ENCODE results near the gene ZFP92.

ZFP92 gene

DNA sequence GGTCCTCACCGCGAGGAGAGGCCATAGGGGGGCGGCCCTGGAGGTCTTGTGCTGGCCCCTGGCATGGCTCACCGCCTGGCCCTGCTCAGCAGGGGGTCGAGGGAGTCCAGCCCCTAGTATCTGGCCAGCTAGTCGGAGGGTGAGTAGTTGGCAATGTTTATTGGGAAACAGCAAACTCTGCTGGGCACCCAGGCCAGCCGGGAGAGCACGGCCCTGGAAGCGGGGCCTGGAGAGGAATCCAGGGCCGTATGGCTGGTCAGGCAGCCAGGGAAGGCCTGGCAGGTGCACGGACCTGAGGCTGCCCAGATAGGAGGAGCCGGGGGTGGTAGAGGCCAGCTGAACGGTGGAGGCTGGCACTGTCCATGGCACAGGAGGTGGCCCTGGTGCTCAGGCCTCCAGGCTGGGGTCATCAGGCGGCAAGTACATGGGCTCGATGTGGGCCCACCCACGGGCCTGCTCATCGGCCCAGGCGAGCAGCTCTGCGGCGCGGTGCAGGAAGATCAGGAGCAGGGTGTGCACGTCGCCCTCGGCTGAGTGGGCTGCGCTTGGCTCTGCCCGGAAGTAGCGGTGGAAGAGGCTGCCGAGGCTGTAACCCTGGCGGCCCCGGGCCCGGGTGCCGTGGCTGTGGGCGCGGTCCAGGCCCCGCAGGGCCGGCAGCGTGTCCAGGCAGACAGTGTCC lies 33.2 kb downstream of the ZFP92 start:
- DNase-seq (ENCODE audit: insufficient read length), result no peak
- TF ChIP-seq POLR2A (IDR thresholded peaks at IDR 0.05; ENCODE audit: low read depth, low read length), result no peak
- no peak for FAIRE-seq

- no peak for DNase-seq (ENCODE audit: insufficient read length)
- FAIRE-seq, result no peak
- TF ChIP-seq POLR2A (IDR thresholded peaks at IDR 0.05; ENCODE audit: low read depth, low read length) (no peak), TAF1 (IDR thresholded peaks at IDR 0.05; ENCODE audit: borderline replicate concordance, low read depth, low read length) (no peak), POLR2AphosphoS5 (IDR thresholded peaks at IDR 0.05; ENCODE audit: low read depth, low read length) (no peak)
These were observed 34.0 kb downstream of the ZFP92 start for GRCh38 chrX:153445106-153445855.

GRCh38 chrX:153445856-153446635 lies 34.8 kb downstream of the ZFP92 start, which contains the start of gene TREX2:
TSS of gene TREX2 (minus strand) at chrX:153446056. CDS start at chrX:153445430, 626 bp downstream.
- FAIRE-seq, result no peak
- DNase-seq (ENCODE audit: insufficient read length), result no peak
- TF ChIP-seq TAF1 (IDR thresholded peaks at IDR 0.05; ENCODE audit: borderline replicate concordance, low read depth, low read length) (no peak), POLR2A (IDR thresholded peaks at IDR 0.05; ENCODE audit: low read depth, low read length) (no peak), POLR2AphosphoS5 (IDR thresholded peaks at IDR 0.05; ENCODE audit: low read depth, low read length) (no peak)

DNA sequence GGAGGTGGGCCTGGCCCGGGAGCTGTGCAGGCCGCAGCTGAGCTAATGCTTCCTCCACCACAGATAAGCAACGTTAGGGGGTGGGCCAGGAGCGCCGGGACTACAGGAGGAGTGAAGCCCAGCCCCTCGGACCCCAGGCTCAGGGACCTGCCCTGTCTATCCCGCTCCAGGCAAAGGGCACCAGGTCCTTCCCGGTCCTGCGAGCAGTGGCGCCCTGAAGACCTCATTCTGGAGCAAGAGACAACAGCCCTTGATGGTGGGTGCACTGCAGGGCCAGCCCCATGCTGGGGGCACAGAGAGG lies 35.3 kb downstream of the ZFP92 start:
- no peak for TF ChIP-seq POLR2AphosphoS5 (IDR thresholded peaks at IDR 0.05; ENCODE audit: low read depth, low read length)
- TF ChIP-seq TAF1 (IDR thresholded peaks at IDR 0.05; ENCODE audit: borderline replicate concordance, low read depth, low read length), result no peak
- TF ChIP-seq POLR2A (IDR thresholded peaks at IDR 0.05; ENCODE audit: low read depth, low read length), result no peak
- FAIRE-seq (no peak), DNase-seq (ENCODE audit: insufficient read length) (no peak)

- FAIRE-seq (no peak), DNase-seq (ENCODE audit: insufficient read length) (no peak)
- TF ChIP-seq POLR2AphosphoS5 (IDR thresholded peaks at IDR 0.05; ENCODE audit: low read depth, low read length) (no peak), POLR2A (IDR thresholded peaks at IDR 0.05; ENCODE audit: low read depth, low read length) (no peak)
These were observed 35.8 kb downstream of the ZFP92 start for GRCh38 chrX:153446950-153447580.

DNA sequence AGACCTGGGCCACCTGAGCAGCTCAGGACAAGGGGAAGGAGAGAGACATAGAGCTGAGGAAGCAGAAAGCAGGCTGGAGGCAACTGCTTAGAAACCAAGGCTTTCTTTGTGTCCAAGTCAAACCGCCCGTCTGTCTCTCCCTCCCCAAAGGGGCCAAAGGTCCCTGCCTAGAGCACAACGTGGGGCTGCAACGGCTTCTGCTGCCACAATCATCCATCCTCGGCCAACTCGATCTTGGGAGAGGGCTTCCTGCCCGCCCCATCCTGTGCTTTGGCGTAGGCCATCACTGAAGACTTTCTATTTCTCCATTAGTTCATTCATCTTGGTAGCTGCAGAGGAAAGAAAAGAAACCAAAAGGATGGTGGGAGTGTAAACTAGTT lies 36.3 kb downstream of the ZFP92 start:
- FAIRE-seq (no peak), DNase-seq (ENCODE audit: insufficient read length) (no peak)
- no peak for TF ChIP-seq TAF1 (IDR thresholded peaks at IDR 0.05; ENCODE audit: borderline replicate concordance, low read depth, low read length)
- TF ChIP-seq POLR2AphosphoS5 (IDR thresholded peaks at IDR 0.05; ENCODE audit: low read depth, low read length), result no peak
- TF ChIP-seq POLR2A (IDR thresholded peaks at IDR 0.05; ENCODE audit: low read depth, low read length), result no peak

- FAIRE-seq (no peak), DNase-seq (ENCODE audit: insufficient read length) (no peak)
- TF ChIP-seq POLR2A (IDR thresholded peaks at IDR 0.05; ENCODE audit: low read depth, low read length) (no peak), TAF1 (IDR thresholded peaks at IDR 0.05; ENCODE audit: borderline replicate concordance, low read depth, low read length) (no peak), POLR2AphosphoS5 (IDR thresholded peaks at IDR 0.05; ENCODE audit: low read depth, low read length) (no peak)
These were observed 37.5 kb downstream of the ZFP92 start for GRCh38 chrX:153448556-153449367.

DNA sequence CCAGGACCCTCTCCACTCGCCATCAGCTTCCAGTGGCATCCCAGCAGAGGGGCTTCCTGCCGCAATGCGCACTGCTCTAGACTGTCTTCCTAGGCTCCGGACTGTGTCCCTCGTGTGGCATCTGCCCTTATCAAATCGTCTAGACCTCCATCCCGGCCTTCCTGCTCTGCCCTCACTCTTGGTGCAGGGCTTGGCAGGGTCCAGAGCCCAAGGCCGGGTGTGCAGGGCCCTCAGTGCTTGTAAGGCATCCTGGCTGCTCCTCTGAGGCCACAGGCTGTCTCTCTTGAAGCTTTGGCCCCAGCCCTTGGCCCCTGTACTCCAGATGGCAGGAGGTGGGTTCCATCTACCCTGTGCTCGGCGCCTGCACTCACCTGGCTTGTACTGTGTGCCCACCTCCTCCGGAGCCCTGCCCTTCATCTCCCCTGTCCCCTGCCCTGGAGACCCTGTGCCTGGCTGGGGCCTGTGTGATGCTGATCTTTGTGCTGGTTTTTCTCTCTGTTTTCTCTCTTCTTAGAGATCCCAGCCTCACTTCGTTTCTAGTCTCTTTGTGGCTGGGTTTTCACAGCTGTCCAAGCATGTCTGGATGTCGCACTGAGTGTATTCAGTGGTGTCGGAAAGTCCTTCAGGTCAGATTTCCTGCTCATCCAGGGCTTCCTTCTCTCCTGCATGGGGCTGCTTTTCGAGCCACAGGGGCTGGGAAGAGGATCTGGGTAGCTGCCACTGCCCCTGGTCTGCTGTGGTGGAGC lies 38.3 kb downstream of the ZFP92 start:
- FAIRE-seq (no peak), DNase-seq (ENCODE audit: insufficient read length) (no peak)
- TF ChIP-seq TAF1 (IDR thresholded peaks at IDR 0.05; ENCODE audit: borderline replicate concordance, low read depth, low read length) (no peak), POLR2AphosphoS5 (IDR thresholded peaks at IDR 0.05; ENCODE audit: low read depth, low read length) (no peak), POLR2A (IDR thresholded peaks at IDR 0.05; ENCODE audit: low read depth, low read length) (no peak)

- DNase-seq (ENCODE audit: insufficient read length), result no peak
- TF ChIP-seq POLR2A (IDR thresholded peaks at IDR 0.05; ENCODE audit: low read depth, low read length) (no peak), POLR2AphosphoS5 (IDR thresholded peaks at IDR 0.05; ENCODE audit: low read depth, low read length) (no peak), TAF1 (IDR thresholded peaks at IDR 0.05; ENCODE audit: borderline replicate concordance, low read depth, low read length) (no peak)
- no peak for FAIRE-seq
These were observed 39.1 kb downstream of the ZFP92 start for GRCh38 chrX:153450114-153450948.

GRCh38 chrX:153450949-153451277 lies 39.6 kb downstream of the ZFP92 start:
- FAIRE-seq (no peak), DNase-seq (ENCODE audit: insufficient read length) (no peak)
- TF ChIP-seq TAF1 (IDR thresholded peaks at IDR 0.05; ENCODE audit: borderline replicate concordance, low read depth, low read length) (no peak), POLR2A (IDR thresholded peaks at IDR 0.05; ENCODE audit: low read depth, low read length) (no peak), POLR2AphosphoS5 (IDR thresholded peaks at IDR 0.05; ENCODE audit: low read depth, low read length) (no peak)
